MCF 10A (cell line): ENCODE results near the gene ZNF892. TPM values are rescaled to one million over a fixed set of nuclear protein-coding genes. Genes with fewer than 3 reads are reported as not detected.
"Not testable (repeated sequence)": the region's sequence is repeated elsewhere in the genome, so short reads cannot be mapped to it uniquely, and the experiment has no call there.

Experiments
- BruUV-seq: library from RNA; stranded (reverse); fragments of 400-500 nt; replicated peaks from 2 replicates; lab custom pipeline; 2021; lab: Mats Ljungman, UMichigan
- CTCF ChIA-PET: fragments of 300-600 bp; sonication (Branson Sonifier 250); formaldehyde crosslinking; extraction: SDS; loops from one replicate; lab custom pipeline; 2021; ENCODE audit warnings: antibody characterized with exemption, inconsistent platforms; lab: Yijun Ruan, JAX
- POLR2A ChIA-PET: fragments of 300-600, 350-650 bp; sonication (Branson Sonifier 250); formaldehyde crosslinking; extraction: SDS; loops from one replicate; lab custom pipeline; 2020; ENCODE audit warnings: antibody characterized with exemption, inconsistent platforms; lab: Yijun Ruan, JAX
- DNase-seq: peaks from one replicate; pipeline ENCODE4 v3.0.0-alpha.2; 2018; ENCODE audit not compliant: unreplicated experiment
- H3K27ac Mint-ChIP-seq: one replicate; pipeline ENCODE4 v1.8.0; 2022; ENCODE audit warnings: mild to moderate bottlenecking, low read depth, mixed read lengths; ENCODE audit not compliant: unreplicated experiment
- H3K27me3 Mint-ChIP-seq: one replicate; pipeline ENCODE4 v1.8.0; 2022; ENCODE audit warnings: mixed read lengths; ENCODE audit not compliant: insufficient read depth, unreplicated experiment
- H3K36me3 Mint-ChIP-seq: one replicate; pipeline ENCODE4 v1.8.0; 2022; ENCODE audit warnings: mild to moderate bottlenecking, moderate library complexity, mixed read lengths; ENCODE audit not compliant: insufficient read depth, unreplicated experiment
- H3K4me1 Mint-ChIP-seq: one replicate; pipeline ENCODE4 v1.8.0; 2022; ENCODE audit warnings: mixed read lengths; ENCODE audit not compliant: insufficient read depth, unreplicated experiment
- H3K4me3 Mint-ChIP-seq: one replicate; pipeline ENCODE4 v1.8.0; 2022; ENCODE audit warnings: mild to moderate bottlenecking, moderate library complexity, mixed read lengths; ENCODE audit not compliant: unreplicated experiment
- H3K9me3 Mint-ChIP-seq: one replicate; pipeline ENCODE4 v1.8.0; 2022; ENCODE audit warnings: mixed read lengths; ENCODE audit not compliant: unreplicated experiment
- intact Hi-C: fragments of 100-400 bp; cut with micrococcal nuclease; formaldehyde crosslinking; loops from 2 replicates; pipeline ENCODE4 v1.14.1; 2022
- total RNA-seq: library from RNA; stranded (reverse); gene quantifications from 2 replicates; pipeline ENCODE4 v1.2.3, GENCODE V29; 2022
- TF ChIP-seq, protein P1 (sequence below): fragments of 200-600 bp; IDR thresholded peaks from one replicate; pipeline ENCODE4 v1.8.0; 2022; ENCODE audit warnings: antibody characterized with exemption, mild to moderate bottlenecking; ENCODE audit not compliant: unreplicated experiment

ZNF892 gene
- total RNA-seq, 1 experiment from 2014 or later, result 10.3 TPM

DNA sequence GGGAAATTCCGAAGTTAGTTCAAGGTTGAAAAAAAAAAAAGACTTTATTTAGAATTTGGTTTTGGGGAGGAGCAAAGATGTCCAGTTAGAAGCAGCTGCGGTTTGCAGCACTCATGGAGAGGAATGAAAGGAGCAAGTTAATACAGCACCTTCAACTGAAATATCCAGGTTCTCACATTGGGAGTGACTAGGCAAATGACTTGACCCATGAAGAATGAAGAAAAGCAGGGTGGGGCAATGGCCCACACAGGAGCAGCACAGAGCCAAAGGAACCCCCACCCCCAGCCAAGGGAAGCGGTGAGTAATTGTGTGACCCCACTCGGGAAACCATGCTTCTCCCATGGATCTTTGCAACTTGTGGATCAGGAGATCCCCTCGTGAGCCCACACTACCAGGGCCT lies 32.8 kb downstream of the ZNF892 start:
- Mint-ChIP-seq H3K27ac (peak overlapping the region; percentile 86), H3K9me3 (peaks cover 8% of the 10 kb centered on the region), H3K4me1 (peaks cover 7% of the 10 kb centered on the region), H3K4me3 (peak overlapping the region; percentile 12), H3K36me3 (no peaks in the 10 kb centered on the region), H3K27me3 (no peaks in the 10 kb centered on the region)
- intact Hi-C loops, result no loop called here
- peak; percentile 23 for DNase-seq
- POLR2A ChIA-PET, result interaction anchor here (1.4 kb wide), 1 partner anchor 10 kb away, joined by 4 read pairs; no protein-coding TSS in a partner anchor
- no TSS peak for BruUV-seq
- TF ChIP-seq, protein P1, sequence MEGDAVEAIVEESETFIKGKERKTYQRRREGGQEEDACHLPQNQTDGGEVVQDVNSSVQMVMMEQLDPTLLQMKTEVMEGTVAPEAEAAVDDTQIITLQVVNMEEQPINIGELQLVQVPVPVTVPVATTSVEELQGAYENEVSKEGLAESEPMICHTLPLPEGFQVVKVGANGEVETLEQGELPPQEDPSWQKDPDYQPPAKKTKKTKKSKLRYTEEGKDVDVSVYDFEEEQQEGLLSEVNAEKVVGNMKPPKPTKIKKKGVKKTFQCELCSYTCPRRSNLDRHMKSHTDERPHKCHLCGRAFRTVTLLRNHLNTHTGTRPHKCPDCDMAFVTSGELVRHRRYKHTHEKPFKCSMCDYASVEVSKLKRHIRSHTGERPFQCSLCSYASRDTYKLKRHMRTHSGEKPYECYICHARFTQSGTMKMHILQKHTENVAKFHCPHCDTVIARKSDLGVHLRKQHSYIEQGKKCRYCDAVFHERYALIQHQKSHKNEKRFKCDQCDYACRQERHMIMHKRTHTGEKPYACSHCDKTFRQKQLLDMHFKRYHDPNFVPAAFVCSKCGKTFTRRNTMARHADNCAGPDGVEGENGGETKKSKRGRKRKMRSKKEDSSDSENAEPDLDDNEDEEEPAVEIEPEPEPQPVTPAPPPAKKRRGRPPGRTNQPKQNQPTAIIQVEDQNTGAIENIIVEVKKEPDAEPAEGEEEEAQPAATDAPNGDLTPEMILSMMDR, result no peak
- CTCF ChIA-PET, result interaction anchor here (0.5 to 13.3 kb wide), 5 partner anchors 8 to 71 kb away, joined by 3 to 323 read pairs (median 13); no protein-coding TSS in a partner anchor

DNA sequence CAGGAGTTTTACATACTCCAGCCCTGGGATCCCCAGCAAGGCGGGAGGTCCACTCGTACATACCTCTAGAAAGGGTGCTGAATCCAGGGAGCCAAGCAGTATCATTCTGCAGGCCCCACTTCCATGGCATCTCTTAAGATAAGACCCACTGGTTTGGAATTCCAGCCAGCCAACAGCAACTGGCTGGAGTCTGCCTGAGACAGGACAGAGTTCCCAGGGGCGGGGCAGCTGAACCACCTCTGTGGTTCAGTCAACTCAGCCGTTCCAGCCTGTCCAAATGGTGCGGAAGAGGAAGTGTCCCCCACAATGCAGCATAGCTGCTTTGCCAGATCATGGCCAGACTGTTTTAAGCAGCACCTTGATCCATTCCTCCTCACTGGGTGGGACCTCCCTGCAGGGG lies 33.2 kb downstream of the ZNF892 start:
- ChIA-PET CTCF (interaction anchor here (0.5 to 13.3 kb wide), 3 partner anchors 8 to 70 kb away, joined by 3 to 323 read pairs (median 44); no protein-coding TSS in a partner anchor), POLR2A (interaction anchor here (1.4 kb wide), 1 partner anchor 9 kb away, joined by 4 read pairs; no protein-coding TSS in a partner anchor)
- BruUV-seq, result no TSS peak
- H3K4me1 Mint-ChIP-seq, result peaks cover 6% of the 10 kb centered on the region
- intact Hi-C loops, result no loop called here
- no peaks in the 10 kb centered on the region for H3K27me3 Mint-ChIP-seq
- peaks cover 8% of the 10 kb centered on the region for H3K9me3 Mint-ChIP-seq
- H3K27ac Mint-ChIP-seq, result peak overlapping the region; percentile 86
- no peaks in the 10 kb centered on the region for H3K36me3 Mint-ChIP-seq
- TF ChIP-seq, protein P1, result no peak
- no peak overlapping the region for H3K4me3 Mint-ChIP-seq
- DNase-seq, result no peak

DNA sequence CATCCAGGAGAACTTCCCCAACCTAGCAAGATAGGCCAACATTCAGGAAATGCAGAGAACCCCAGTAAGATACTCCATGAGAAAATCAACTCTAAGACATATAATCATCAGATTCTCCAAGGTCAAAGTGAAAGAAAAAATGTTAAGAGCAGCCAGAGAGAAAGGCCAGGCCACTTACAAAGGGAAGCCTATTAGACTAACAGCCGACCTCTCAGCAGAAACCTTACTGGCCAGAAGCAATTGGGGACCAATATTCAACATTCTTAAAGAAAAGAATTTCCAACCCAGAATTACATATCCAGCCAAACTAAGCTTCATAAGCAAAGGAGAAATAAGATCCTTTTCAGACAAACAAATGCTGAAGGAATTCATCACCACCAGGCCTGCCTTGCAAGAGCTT lies 34.8 kb downstream of the ZNF892 start:
- H3K27ac Mint-ChIP-seq, BruUV-seq, H3K4me1 Mint-ChIP-seq, H3K27me3 Mint-ChIP-seq, intact Hi-C loops, H3K9me3 Mint-ChIP-seq, DNase-seq, H3K4me3 Mint-ChIP-seq, H3K36me3 Mint-ChIP-seq: not testable (repeated sequence)
- ChIA-PET POLR2A (interaction anchor here (1.1 kb wide), 1 partner anchor 74 kb away, joined by 3 read pairs; no protein-coding TSS in a partner anchor), CTCF (interaction anchor here (0.8 to 13.3 kb wide), 4 partner anchors 10 to 85 kb away, joined by 3 to 323 read pairs (median 24); no protein-coding TSS in a partner anchor)

Other genes starting within 250 kb of the ZNF892 start
- not detected in 2 replicates for gene MAL, start 181.8 kb upstream of the ZNF892 start, total RNA-seq
- 61.0 and 74.2 TPM in 2 replicates for gene MRPS5, start 85.7 kb upstream of the ZNF892 start, total RNA-seq
- gene ZNF514, start 47.7 kb upstream of the ZNF892 start, total RNA-seq, result 6.3 and 9.6 TPM in 2 replicates
- 4.1 and 4.4 TPM in 2 replicates for gene ZNF2, start 41.7 kb upstream of the ZNF892 start, total RNA-seq
- gene PROM2, start 66.9 kb downstream of the ZNF892 start, total RNA-seq, result 2.6 and 2.8 TPM in 2 replicates
- gene KCNIP3, start 89.8 kb downstream of the ZNF892 start, total RNA-seq, result 9.5 and 15.6 TPM in 2 replicates
- 23.9 and 24.1 TPM in 2 replicates for gene FAHD2A, start 195.2 kb downstream of the ZNF892 start, total RNA-seq